Right lobe of liver (tissue), 6 donors: Measurements from ENCODE around the gene SLC2A5. TPM values are rescaled to one million over a fixed set of nuclear protein-coding genes. Genes with fewer than 3 reads are reported as not detected.

ENCODE experiments used
- ATAC-seq, 4 donors: fragments of 200-7000 bp; cut with Tn5 transposase; one replicate each; pipeline ENCODE4 v1.9.1; 2020; ENCODE audit warnings: mild to moderate bottlenecking in 4 of 4, moderate library complexity in 4 of 4
- DNase-seq, 3 donors: peaks; one replicate each; pipeline ENCODE4 v3.0.0-alpha.2; 2020
- H3K27ac ChIP-seq, 3 donors: fragments of 200-600 bp; one replicate each; pipeline ENCODE4 v1.8.0; 2022
- H3K27me3 ChIP-seq, 2 donors: fragments of 200-600 bp; one replicate each; pipeline ENCODE4 v1.8.0; 2022
- H3K36me3 ChIP-seq, 4 donors: fragments of 200-600 bp; sonication (generic) in 1 of 4; one replicate each; pipeline versions ENCODE4 v1.5.1 to v1.8.0; 2017 to 2022; ENCODE audit warnings: control low read depth in 1 of 4
- H3K4me1 ChIP-seq, 4 donors: fragments of 200-600 bp; sonication (generic) in 1 of 4; one replicate each; pipeline versions ENCODE4 v1.5.1 to v1.8.0; 2017 to 2022; ENCODE audit warnings: control low read depth in 1 of 4
- H3K4me3 ChIP-seq, 3 donors: fragments of 200-600 bp; one replicate each; pipeline ENCODE4 v1.8.0; 2022
- H3K9me3 ChIP-seq, 4 donors: fragments of 200-600 bp; sonication (generic) in 1 of 4; one replicate each; pipeline versions ENCODE4 v1.5.1 to v1.8.0; 2017 to 2022; ENCODE audit warnings: control low read depth in 1 of 4
- POLR2A ChIP-seq: fragments of 450-650 bp; IDR thresholded peaks from one replicate; pipeline ENCODE4 v1.6.1; 2017; ENCODE audit warnings: antibody characterized with exemption, mild to moderate bottlenecking
- WGBS: methylation state at CpG from one replicate; pipeline ENCODE4 v1.1.6; 2018; ENCODE audit warnings: low coverage, low lambda C conversion rate; ENCODE audit not compliant: insufficient coverage; ENCODE audit errors: missing lambda C conversion rate; 5-methylcytosine and 5-hydroxymethylcytosine counted together
- intact Hi-C, 2 donors: fragments of 100-400 bp; cut with DNase I; formaldehyde crosslinking; loops; one replicate each; pipeline versions ENCODE4 v1.11.2 to v1.14.1; 2022
- total RNA-seq, 6 experiments: library from RNA; depleted of rRNA in 2 of 6; stranded (reverse); fragments of >200 nt in 2 of 6; fragmentation: NEBNext Ultra II Directional in 3 of 6; extraction: Animal tissue kit (Norgen Biotek cat#: 25700) in 3 of 6; gene quantifications; one replicate each; pipeline versions ENCODE4 v1.1.0 to v1.2.4, GENCODE V29; 2016 to 2023
- TF ChIP-seq, protein P1 (sequence below), 4 donors: fragments of 200-600 bp in 3 of 4; fragments of 450-650 bp in 1 of 4; IDR thresholded peaks; one replicate each; pipeline versions ENCODE4 v1.5.1 to v1.8.0; 2016 to 2022; ENCODE audit warnings: antibody characterized with exemption in 4 of 4, mild to moderate bottlenecking in 2 of 4
- donor health status: DM: no; HTN: yes; CAD: no.
- donor health status: DM: no; HTN: no; CAD: no.
- donor health status: DM: no; HTN: no; CAD: no.
- donor health status: DM: no; HTN: yes; CAD: no.
- donor health status: DM: no; HTN: yes; CAD: no.

SLC2A5 gene
- total RNA-seq, 6 experiments from 2014 or later = 0.19 to 3.5 (median 0.30) TPM

DNA sequence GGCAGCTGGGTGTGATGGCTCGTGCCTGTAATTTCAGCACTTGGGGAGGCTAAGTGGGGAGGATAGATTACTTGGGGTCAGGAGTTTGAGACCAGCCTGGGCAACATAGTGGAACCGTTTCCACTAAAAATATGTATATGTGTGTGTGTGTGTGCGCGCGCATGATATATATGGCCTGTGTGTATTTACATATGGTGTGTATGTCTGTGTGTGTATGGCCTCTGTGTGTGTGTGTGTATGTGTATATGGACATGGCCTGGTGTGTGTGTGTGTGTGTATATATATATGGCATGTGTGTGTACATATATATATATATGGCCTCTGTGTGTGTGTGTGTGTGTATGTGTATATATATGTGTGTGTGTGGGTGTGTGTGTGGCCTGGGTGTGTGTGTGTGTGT lies 27.2 kb downstream of the SLC2A5 start:
- H3K27ac ChIP-seq = no peak overlapping the region
- WGBS = 92% methylated on average over 4 of the region's 5 CpGs
- H3K4me3 ChIP-seq = no peak overlapping the region
- intact Hi-C loops = no loop called here
- DNase-seq = no peak
- H3K27me3 ChIP-seq = no peaks in the 10 kb centered on the region
- no peaks in the 10 kb centered on the region for H3K36me3 ChIP-seq
- ATAC-seq = no peak
- H3K4me1 ChIP-seq = no peaks in the 10 kb centered on the region
- H3K9me3 ChIP-seq = no peaks in the 10 kb centered on the region
- TF ChIP-seq, protein P1, sequence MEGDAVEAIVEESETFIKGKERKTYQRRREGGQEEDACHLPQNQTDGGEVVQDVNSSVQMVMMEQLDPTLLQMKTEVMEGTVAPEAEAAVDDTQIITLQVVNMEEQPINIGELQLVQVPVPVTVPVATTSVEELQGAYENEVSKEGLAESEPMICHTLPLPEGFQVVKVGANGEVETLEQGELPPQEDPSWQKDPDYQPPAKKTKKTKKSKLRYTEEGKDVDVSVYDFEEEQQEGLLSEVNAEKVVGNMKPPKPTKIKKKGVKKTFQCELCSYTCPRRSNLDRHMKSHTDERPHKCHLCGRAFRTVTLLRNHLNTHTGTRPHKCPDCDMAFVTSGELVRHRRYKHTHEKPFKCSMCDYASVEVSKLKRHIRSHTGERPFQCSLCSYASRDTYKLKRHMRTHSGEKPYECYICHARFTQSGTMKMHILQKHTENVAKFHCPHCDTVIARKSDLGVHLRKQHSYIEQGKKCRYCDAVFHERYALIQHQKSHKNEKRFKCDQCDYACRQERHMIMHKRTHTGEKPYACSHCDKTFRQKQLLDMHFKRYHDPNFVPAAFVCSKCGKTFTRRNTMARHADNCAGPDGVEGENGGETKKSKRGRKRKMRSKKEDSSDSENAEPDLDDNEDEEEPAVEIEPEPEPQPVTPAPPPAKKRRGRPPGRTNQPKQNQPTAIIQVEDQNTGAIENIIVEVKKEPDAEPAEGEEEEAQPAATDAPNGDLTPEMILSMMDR (IDR thresholded peaks at IDR 0.05) = no peak
- TF ChIP-seq POLR2A = no peak

DNA sequence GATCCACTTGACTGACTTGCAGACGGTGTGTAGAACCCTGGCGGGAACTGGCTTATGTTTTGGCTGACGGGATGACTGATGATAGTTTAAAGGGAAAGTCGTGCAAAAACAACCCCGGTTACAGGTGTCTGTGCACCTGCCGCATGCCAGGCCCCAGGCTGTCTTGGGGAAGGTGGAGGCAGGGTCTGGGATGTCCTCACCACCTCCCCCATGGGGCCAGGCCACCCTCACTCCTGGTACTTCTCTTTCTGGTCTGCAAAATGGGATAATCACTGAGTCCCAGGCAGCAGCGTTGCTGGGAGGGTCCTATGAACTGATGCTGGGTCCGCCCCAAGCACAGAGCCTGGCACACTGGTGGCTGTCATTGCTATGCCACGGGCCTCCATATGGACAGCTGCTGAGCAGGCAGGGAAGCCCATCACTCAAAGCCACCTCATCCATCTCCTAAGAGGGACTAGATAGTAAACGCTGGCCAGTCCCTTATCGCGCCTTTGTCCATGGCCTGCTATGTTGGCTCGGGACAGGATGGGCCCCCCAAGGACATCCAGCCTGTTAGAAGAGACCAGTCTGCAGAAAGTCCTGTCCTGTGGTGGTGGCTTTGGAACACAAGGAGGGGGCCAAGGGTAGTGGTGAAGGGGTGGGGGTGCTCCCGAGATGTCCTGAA lies 28.2 kb downstream of the SLC2A5 start:
- whole genome bisulfite sequencing = 100% methylated on average over 1 of the region's 14 CpGs
- H3K4me3 ChIP-seq = no peak overlapping the region
- H3K4me1 ChIP-seq = no peaks in the 10 kb centered on the region
- no peak for ATAC-seq
- H3K27me3 ChIP-seq = no peaks in the 10 kb centered on the region
- H3K9me3 ChIP-seq = no peaks in the 10 kb centered on the region
- intact Hi-C loops = no loop called here
- TF ChIP-seq, protein P1 (IDR thresholded peaks at IDR 0.05) = no peak
- TF ChIP-seq POLR2A = no peak
- H3K27ac ChIP-seq = no peak overlapping the region
- no peaks in the 10 kb centered on the region for H3K36me3 ChIP-seq
- no peak for DNase-seq

DNA sequence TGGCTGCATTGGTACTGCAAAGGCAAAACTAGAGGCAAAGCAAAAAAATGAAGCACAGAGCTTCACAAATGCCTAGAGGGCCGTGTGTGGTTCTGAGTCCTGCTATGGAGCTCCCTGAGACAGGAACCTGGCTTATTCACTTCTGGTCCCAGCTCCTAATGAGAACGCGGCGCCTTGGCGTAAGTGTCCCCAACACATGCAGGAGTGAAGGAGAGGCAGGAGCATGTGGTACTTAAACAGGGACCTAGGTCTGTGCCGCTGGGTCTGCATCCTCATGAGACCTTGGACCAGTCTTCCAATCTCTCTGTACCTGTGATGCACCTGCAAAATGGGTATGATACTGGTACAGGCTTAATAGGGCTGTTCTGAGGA lies 28.8 kb downstream of the SLC2A5 start:
- no peak for ATAC-seq
- no peaks in the 10 kb centered on the region for H3K36me3 ChIP-seq
- intact Hi-C loops = no loop called here
- no peak for DNase-seq
- H3K9me3 ChIP-seq = peaks cover 0 to under 1% (median 0%) of the 10 kb centered on the region in 4 donors
- H3K27ac ChIP-seq = no peak overlapping the region
- H3K4me3 ChIP-seq = no peak overlapping the region
- 75% methylated on average over 2 of the region's 6 CpGs for WGBS
- no peaks in the 10 kb centered on the region for H3K4me1 ChIP-seq
- TF ChIP-seq, protein P1 (IDR thresholded peaks at IDR 0.05) = no peak
- no peak for TF ChIP-seq POLR2A
- no peaks in the 10 kb centered on the region for H3K27me3 ChIP-seq

DNA sequence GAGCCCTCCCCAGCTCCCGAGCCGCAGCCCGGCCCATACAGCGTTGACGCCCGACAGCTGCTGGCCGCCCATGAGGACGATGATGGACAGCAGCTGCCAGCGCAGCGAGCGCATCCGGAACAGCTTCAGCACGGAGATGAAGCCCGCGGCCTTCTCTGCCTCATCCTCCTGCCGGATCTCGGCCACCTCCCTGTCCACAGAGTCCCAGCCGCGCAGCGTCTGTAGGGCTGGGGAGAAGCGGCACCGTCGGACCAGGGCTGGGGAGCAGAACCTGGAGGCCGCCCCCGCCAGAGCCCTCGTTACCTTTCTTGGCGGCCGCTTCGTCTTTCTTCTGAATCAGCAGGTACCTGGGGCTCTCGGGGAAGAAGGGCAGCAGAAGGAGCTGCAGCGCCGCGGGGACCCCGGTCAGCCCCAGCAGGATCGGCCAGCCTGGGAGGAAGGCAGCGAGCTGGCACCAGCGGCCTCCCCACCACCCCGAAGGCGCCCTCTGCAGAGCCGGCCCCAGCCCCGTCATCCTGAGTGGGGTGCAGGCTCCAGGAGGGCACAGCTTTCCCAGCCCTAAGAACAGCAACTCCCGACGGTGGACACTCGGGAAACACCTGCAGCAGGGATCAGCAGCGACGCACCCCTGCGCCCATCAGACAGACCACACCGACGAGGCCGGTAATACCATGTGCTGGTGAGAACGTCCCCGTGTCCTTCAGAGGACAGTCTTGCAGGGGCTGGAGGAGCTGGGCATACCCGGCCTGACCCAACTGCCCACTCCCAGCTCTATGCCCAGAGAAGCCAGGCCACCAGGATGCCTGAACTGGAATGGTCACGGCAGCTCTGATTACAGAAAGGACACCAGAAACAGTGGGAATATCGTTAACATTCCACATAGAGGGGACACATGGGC lies 29.4 kb downstream of the SLC2A5 start:
- peaks cover 0 to 3% (median 0%) of the 10 kb centered on the region in 4 donors for H3K9me3 ChIP-seq
- no peak for ATAC-seq
- DNase-seq = no peak
- intact Hi-C loops = no loop called here
- no peak overlapping the region for H3K4me3 ChIP-seq
- WGBS = 81% methylated on average over 14 of the region's 55 CpGs
- TF ChIP-seq POLR2A = no peak
- TF ChIP-seq, protein P1 (IDR thresholded peaks at IDR 0.05) = no peak
- H3K4me1 ChIP-seq = no peaks in the 10 kb centered on the region
- no peak overlapping the region for H3K27ac ChIP-seq
- H3K27me3 ChIP-seq = no peaks in the 10 kb centered on the region
- no peaks in the 10 kb centered on the region for H3K36me3 ChIP-seq
